Measurements from ENCODE around the gene MED26.
"Not testable (repeated sequence)": the region's sequence is repeated elsewhere in the genome, so short reads cannot be mapped to it uniquely, and the experiment has no call there.

The MED26 gene

DNA sequence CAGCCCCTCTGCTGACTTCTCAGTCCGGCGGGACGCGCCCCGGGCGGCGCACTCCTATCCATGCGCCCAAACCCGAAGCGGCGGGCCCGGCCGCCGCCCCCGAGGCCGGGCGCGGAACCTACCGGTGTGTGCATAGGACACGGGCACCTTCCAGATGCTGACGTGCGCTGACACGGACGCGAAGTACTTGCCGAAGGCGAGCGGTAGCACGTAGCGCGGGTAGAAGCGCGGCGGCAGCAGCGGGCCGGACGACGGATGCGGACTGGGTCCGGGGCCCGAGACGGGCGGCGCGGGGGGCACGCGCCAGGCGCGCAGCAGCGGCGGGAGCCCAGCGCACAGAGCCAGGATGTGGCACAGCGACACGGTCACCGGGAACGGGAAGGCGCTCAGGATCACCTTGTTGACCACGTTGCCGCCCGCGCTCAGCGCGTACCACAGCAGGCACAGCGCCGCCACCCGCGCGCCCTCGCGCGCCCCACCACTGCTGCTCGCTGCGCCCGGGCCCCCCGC, 56.1 kb downstream of the MED26 start:
- DNase-seq, result peak; percentile 49

DNA sequence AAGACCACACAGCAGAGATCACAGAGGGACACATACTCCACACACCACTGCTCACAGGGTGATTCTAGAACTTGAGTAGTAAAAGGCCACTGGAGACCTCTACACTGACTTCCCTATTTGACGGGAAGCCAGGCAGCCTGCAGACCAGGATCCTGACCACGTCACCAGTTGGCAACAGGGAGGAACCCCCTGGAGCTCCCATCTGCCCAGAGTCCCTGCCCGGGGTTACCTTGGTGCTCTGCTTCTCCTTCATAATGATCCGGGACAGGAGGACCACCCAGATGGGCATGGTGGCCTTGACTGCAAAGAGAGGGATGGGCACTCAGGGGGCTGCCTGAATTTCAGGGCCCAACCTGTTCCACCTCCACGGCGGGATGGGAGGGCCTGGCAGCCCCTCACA, 56.7 kb downstream of the MED26 start:
- no peak for DNase-seq

DNA sequence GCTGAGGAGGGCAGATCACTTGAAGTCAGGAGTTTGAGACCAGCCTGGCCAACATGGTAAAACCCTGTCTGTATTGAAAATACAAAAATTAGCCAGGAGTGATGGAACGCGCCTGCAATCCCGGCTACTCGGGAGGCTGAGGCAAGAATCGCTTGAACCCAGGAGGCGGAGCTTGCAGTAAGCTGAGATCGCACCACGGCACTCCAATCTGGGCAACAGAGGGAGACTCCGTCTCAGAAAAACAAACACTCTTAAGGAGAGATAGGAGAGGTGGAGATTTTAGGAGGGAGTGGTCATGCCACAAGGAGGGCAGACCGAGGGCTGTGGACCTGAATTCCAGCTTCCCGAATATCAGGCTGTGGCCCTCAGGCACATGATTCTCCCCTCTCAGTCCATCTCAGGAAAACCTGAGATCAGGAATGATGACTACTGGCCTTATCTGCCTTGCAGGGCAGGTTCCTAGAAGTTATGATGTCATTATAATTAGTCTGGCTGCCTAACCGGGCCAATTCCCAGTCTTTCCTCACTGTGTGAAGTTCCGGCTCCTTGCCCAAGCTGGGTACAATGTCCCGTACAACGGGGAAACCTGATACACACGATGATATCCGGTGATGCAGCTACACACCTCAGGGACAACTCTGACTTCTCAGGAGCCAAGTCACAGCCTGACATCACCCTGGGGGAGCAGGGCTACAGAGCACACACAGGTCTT, 58.2 kb downstream of the MED26 start:
- no peak for DNase-seq

DNA sequence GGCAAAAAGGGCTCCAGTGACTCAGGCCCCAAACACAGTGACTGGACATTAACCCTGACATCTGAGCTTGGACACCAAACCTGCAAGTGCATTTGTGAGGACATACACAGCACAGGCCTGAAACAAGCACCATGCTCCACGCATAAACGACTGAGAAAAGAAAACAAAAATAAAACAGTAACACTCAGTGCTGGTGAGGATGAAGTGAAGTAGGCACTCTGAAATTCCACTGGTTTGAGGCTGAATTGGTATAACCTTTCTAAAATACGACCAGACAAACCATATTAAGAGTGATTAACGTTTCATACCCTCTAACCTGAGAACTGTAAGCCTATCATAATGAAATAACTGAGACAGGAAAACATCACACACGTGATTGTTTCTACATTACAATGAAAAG, 61.3 kb downstream of the MED26 start:
- DNase-seq, result no peak

- DNase-seq, result peak; percentile 82
Observed at GRCh38 chr19:16566161-16566560, 61.8 kb downstream of the MED26 start.

GRCh38 chr19:16564842-16565241, 63.2 kb downstream of the MED26 start:
- DNase-seq, result no peak

- no peak for DNase-seq
Observed at GRCh38 chr19:16562608-16563025, 65.4 kb downstream of the MED26 start.

DNA sequence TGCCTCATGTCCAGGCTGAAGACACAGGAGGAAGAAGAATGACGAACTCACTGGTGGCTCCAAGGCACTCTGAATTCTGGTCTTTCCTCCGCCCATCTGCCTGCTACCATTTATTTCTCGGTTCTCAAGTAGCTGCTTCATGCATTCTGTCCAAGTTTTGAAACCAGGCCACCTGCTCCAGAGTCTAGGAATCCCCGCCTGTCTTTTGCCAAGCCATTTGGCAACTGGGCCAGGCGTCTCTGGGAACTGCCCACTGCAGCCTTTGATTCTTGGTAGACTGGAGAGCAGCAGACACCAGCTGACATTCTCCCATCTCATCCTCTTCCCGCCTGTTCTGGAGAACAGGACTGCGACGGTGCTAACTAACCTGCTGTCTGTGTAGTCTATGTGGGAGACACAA, 66.6 kb downstream of the MED26 start:
- no peak for DNase-seq

DNA sequence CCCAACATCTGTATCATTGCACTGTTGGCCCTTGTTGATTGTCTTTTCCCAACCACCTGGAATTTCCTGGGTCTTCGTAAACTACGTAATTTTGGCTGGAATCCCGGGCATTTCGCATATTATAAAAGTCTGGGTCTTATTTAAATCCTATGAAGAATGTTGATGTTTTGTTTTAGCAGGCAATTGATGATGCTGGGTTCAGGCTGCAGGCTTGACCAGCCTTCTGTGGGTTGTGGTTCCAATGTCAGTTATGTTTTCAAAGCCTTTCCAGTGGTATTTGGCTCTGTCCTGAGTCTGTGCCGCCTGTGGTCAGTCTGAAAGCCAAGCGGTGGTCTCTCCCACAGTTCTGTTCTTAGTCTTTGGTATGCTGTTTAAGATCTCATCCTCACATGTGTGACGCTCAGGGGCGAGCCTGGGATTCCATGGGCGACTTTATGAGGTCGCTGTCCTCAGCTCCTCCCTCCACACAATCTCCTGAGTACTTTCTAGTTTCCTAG, 68.2 kb downstream of the MED26 start:
- no peak for DNase-seq

DNA sequence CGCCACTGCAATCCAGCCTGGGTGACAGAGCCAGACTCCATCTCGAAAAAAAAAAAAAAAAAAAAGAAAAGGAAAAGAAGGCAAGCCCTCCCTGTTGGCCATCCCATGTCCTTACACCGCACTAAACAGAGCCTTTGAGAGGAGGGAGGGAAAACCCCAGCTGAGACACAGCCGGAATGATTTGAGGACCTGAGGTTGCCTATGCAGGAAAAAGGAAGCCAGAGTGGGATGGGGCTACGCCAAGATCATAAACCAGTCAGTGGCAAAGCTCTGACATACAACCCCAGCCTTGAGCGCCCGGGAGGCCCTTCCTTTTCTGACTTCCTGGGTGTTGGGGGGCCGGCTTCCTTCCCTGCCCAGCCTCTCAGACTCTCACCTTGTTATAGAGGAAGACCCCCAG, 73.2 kb downstream of the MED26 start:
- DNase-seq, result no peak

DNA sequence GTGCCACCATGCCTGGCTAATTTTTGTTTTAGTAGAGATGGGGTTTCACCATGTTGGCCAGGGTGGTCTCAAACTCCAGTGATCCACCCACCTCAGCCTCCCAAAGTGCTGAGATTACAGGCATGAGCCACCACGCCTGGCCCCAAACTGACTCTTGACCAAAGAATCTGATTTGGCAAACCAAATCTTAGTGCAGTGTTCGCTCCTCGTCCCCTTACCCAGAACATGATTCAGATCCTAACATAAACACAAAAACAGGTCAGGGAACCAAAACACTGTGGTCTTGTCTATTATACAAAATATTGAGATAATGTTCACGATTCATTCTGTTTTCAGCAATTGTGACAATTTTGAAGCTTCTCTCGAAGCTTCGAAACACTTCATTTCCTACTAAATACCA, 76.1 kb downstream of the MED26 start:
- DNase-seq, result not testable (repeated sequence)

GRCh38 chr19:16548956-16549355, 79.0 kb downstream of the MED26 start:
- no peak for DNase-seq

DNA sequence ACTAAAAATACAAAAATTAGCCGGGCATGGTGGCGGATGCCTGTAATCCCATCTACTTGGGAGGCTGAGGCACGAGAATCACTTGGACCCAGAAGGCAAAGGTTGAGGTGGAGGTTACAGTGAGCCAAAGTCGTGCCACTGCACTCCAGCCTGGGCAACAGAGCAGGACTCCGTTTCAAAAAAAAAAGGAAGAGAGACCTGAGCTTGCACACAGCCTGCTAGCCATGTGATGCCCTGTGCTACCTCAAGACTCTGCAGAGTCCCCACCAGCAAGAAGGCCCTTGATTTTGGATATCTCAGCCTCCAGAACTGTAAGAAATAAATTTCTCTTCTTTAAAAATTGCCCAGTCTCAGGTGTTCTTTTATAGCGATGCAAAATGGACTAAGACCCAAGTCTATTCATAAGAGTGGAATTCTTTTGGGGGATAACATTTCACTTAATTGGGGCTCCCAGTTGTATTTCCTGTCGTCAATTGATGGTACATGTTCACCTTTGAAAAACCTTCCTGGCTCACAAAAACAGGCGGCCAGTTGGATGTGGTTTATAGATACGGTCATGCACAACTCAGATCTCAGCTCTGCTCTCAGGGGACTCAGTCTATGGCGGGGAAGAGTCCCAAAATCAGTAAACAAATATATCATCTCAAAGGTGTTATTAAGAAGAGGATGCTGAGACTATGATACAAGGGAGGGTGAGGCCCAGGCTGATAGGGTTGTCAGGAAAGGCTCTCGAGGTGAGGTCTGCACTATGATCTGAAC, 83.4 kb downstream of the MED26 start:
- no peak for DNase-seq

DNA sequence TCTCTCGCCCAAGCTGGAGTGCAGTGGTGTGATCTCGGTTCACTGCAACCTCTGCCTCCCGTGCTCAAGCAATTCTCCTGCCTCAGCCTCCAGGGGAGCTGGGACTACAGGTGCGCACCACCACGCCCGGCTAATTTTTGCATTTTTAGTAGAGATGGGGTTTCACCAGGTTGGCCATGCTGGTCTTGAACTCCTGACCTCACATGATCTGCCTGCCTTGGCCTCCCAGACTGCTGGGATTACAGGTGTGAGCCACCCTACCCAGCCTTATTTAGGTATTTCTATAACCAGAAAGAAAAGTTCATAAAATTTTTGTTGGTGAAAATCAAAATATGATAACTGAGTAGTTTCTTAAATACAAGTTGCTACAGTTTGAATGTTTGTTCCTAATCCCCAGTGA, 84.3 kb downstream of the MED26 start:
- not testable (repeated sequence) for DNase-seq

- DNase-seq, result no peak
Observed at GRCh38 chr19:16542910-16543472, 85.0 kb downstream of the MED26 start.

DNA sequence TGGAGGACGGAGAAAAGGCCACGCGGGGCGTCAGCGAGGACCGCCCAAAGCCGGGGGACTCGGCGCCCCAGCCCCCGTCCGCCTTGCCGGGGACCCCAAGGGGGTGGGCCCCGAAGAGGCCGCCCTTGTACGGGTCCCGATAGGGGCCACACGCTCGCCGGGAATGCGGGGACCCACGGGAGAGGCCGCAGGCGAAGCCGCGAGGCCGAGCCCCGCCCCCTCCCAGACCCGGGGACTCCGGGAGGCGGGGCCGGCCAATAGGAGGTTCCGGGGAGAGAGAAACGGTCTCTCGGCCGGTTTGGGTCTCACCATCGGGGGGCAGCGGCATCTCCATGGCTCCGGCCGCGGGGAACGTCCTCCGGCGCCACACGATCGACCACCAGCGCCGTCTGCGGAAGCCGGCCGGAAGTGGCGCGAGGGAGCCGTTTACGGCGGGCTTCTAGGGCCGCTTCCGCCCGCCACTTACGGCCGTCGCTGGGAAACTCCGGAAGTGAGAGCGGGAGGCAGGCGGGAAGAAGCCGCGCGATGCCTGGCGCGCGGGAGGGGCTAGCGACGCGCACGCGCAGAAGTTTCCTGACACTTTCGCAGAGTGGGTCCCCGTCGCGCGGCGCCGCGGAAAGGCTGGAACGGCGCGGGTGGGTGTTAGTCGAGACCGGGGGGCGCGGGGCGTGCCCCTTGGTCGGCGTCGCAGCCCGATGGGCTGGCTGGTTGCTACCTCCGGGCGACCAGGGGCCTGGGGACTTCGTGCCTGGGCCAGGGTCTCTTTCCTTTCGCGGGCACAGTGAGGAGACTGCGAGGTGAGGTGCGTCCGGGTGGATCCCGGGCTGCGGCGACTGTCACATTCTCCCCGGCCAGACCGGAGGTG, 85.7 kb downstream of the MED26 start, which contains the start of gene CHERP:
Gene CHERP (minus strand): TSS at position 393 of the 865 bp plus-strand sequence. CDS start 59 bp downstream, at position 334.
- peak; percentile 96 for DNase-seq

GRCh38 chr19:16541526-16542044, 86.4 kb downstream of the MED26 start:
- DNase-seq, result no peak

DNA sequence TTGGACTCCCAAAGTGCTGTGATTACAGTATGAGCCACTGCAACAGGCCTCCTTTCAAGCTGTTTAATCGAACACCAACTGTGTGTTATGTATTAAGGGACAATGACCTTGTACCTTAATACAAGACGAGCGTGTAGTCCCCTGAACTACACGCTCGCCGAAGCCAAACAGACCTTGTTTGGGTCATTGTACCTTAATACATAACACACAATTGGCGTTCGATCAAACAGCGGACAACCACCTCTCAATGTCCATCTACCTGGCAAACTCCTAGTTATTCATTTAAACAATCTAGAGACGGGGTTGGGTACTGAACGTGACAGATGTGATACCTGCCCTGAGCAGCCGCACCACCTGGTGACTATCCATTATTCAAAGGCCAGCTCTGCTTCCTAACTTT, 87.1 kb downstream of the MED26 start:
- DNase-seq, result no peak

DNA sequence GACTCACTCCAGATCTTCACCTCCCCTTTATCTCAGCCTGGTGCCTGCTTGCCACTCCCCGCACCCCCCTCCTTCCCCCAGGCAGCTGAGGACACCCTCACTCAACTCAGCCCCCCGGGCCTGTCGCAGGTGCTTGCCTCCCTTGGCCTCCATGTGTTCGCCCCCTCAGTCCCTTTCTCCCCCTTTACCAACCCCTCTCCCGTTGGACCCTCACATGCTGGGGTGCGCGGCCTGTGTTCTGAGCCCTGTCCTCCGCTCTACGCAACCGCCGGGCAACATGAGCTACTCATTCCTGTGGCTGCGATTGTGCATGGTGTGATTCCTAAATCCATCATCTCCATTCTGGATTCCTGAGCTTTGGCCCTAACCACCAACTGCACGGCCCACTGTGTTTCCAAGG, 90.9 kb downstream of the MED26 start:
- DNase-seq, result no peak

- no peak for DNase-seq
Observed at GRCh38 chr19:16536130-16536529, 91.9 kb downstream of the MED26 start.

GRCh38 chr19:16535381-16535780, 92.6 kb downstream of the MED26 start:
- DNase-seq, result no peak

Measured in activated CD4-positive, alpha-beta T cell treated with anti-CD3 and anti-CD28 coated beads, Interleukin-2, Interleukin-6, amounts not matched to agents 100 ng/mL and 50 ng/mL, durations not matched to agents 16 hours and 8 hours (primary cell).